HepG2 (cell line): ENCODE data around the gene CLEC18C. TPM values are rescaled to one million over a fixed set of nuclear protein-coding genes. Genes with fewer than 3 reads are reported as not detected.

Experiments
- ARHGAP35 ChIP-seq: sonication (generic); formaldehyde crosslinking; IDR thresholded peaks from 2 replicates; pipeline ENCODE4 v1.9.0; 2022; ENCODE audit warnings: mild to moderate bottlenecking, inconsistent platforms, moderate library complexity, missing genetic modification reagents, borderline replicate concordance
- ARID4A ChIP-seq: sonication (generic); formaldehyde crosslinking; IDR thresholded peaks from 2 replicates; pipeline ENCODE4 v1.5.0; 2020; ENCODE audit warnings: mild to moderate bottlenecking, missing genetic modification reagents, borderline replicate concordance
- BRD4 ChIP-seq: sonication (generic); formaldehyde crosslinking; IDR thresholded peaks from 2 replicates; pipeline ENCODE4 v1.4.0; 2020; ENCODE audit warnings: missing genetic modification reagents
- BRF2 ChIP-seq: sonication (generic); formaldehyde crosslinking; IDR thresholded peaks from 2 replicates; pipeline ENCODE4 v1.8.1; 2022; ENCODE audit warnings: mild to moderate bottlenecking, missing genetic modification reagents
- CSRNP1 ChIP-seq: sonication (generic); formaldehyde crosslinking; IDR thresholded peaks from 2 replicates; pipeline ENCODE4 v1.8.1; 2023; ENCODE audit warnings: mild to moderate bottlenecking, missing genetic modification reagents
- E2F2 ChIP-seq: sonication (generic); formaldehyde crosslinking; IDR thresholded peaks from 2 replicates; pipeline ENCODE4 v1.4.0; 2020; ENCODE audit warnings: missing genetic modification reagents, borderline replicate concordance
- IRF9 ChIP-seq: sonication (generic); formaldehyde crosslinking; IDR thresholded peaks from 2 replicates; pipeline ENCODE4 v1.8.0; 2022; ENCODE audit warnings: missing genetic modification reagents, mild to moderate bottlenecking, borderline replicate concordance
- KDM1A ChIP-seq: IDR thresholded peaks from 2 replicates; pipeline ENCODE4 v1.6.1; 2016; ENCODE audit warnings: missing compliant biosample characterization
- NFKBIZ ChIP-seq: IDR thresholded peaks from 2 replicates; pipeline ENCODE4 v1.6.1; 2018; ENCODE audit warnings: missing genetic modification reagents, missing compliant biosample characterization
- PCBP2 ChIP-seq: fragments of 200-400 bp; formaldehyde crosslinking; optimal IDR thresholded peaks from 2 replicates; pipeline ENCODE3; 2018; ENCODE audit warnings: low read length, low read depth; ENCODE audit not compliant: poor library complexity, severe bottlenecking
- PHB2 ChIP-seq: fragments of 450-650 bp; IDR thresholded peaks from 2 replicates; pipeline ENCODE4 v1.6.1; 2018; ENCODE audit not compliant: partially characterized antibody
- RBFOX2 ChIP-seq: fragments of 200-400 bp; formaldehyde crosslinking; IDR thresholded peaks from 2 replicates; pipeline ENCODE4 v1.6.1; 2017; ENCODE audit warnings: low read depth, mild to moderate bottlenecking, low read length
- SSRP1 ChIP-seq: IDR thresholded peaks from 2 replicates; pipeline ENCODE4 v1.6.1; 2016; ENCODE audit warnings: control low read depth
- ZNF282 ChIP-seq: fragments of 450-650 bp; IDR thresholded peaks from 2 replicates; pipeline ENCODE4 v1.6.1; 2018; ENCODE audit not compliant: partially characterized antibody
- ZNF367 ChIP-seq: sonication (generic); formaldehyde crosslinking; IDR thresholded peaks from 2 replicates; pipeline ENCODE4 v1.4.0; 2020; ENCODE audit warnings: missing genetic modification reagents, borderline replicate concordance
- ZNF678 ChIP-seq: sonication (generic); formaldehyde crosslinking; IDR thresholded peaks from 2 replicates; pipeline ENCODE4 v1.4.0; 2020; ENCODE audit warnings: mild to moderate bottlenecking, missing genetic modification reagents
- ZNF780A ChIP-seq: sonication (generic); formaldehyde crosslinking; IDR thresholded peaks from 2 replicates; pipeline ENCODE4 v1.8.0; 2022; ENCODE audit warnings: mild to moderate bottlenecking, missing genetic modification reagents, moderate library complexity
- ZNF83 ChIP-seq: sonication (generic); formaldehyde crosslinking; IDR thresholded peaks from 2 replicates; pipeline ENCODE4 v1.4.0; 2020; ENCODE audit warnings: missing genetic modification reagents, mild to moderate bottlenecking, borderline replicate concordance
- polyA plus RNA-seq, 8 experiments: library from polyadenylated mRNA; depleted of rRNA in 3 of 8; stranded (reverse) in 7 of 8; unstranded in 1 of 8; fragments of >200 nt; fragmentation: Illumina TruSeq in 4 of 8; extraction: Trizol in 4 of 8; gene quantifications; 2 replicates each; pipeline versions ENCODE4 v1.2.1 to v1.2.3, GENCODE V29; 2011 to 2016; ENCODE audit warnings: low read depth in 4 of 8, missing spikeins in 1 of 8, mixed read lengths in 1 of 8; ENCODE audit not compliant: insufficient read depth in 1 of 8
- total RNA-seq, 5 experiments: library from RNA; depleted of rRNA; stranded (reverse); fragments of >200 nt; fragmentation: Illumina TruSeq; extraction: Trizol; gene quantifications; 2 replicates each; pipeline ENCODE4 v1.2.3, GENCODE V29; 2016; ENCODE audit warnings: low read depth in 1 of 5

Gene CLEC18C
- total and polyA plus RNA-seq, 2 of the 13 experiments (the other 11 are each of a cell fraction or from before 2014, with no cell fraction given) = 0.15 to 0.29 TPM

GRCh38 chr16:70157477-70158260 lies 15.9 kb upstream of the CLEC18C start (continued):
- TF ChIP-seq BRD4 = peak; percentile 21; the same call in 1 of the 2 replicates
- peak; percentile 66; the same call in 1 of the 2 replicates for TF ChIP-seq ZNF83
- TF ChIP-seq NFKBIZ (CRISPR knock-in tag) = peak; percentile 59; the same call in 1 of the 2 replicates
- no peak for TF ChIP-seq ZNF282
- TF ChIP-seq IRF9 (CRISPR knock-in tag) = no peak; the same call in 1 of the 2 replicates
- 0 out of 2 replicates have a peak, but pooled peaks have one; percentile 4 for TF ChIP-seq KDM1A (CRISPR knock-in tag)
- TF ChIP-seq CSRNP1 (CRISPR knock-in tag) = peak; percentile 77; the same call in 1 of the 2 replicates
- no peak for TF ChIP-seq ZNF780A
- TF ChIP-seq SSRP1 = no peak; the same call in 1 of the 2 replicates
- TF ChIP-seq ZNF678 (CRISPR knock-in tag) = no peak
- TF ChIP-seq ZNF367 (CRISPR knock-in tag) = no peak
- TF ChIP-seq RBFOX2 = peak; percentile 74
- no peak; the same call in 1 of the 2 replicates for TF ChIP-seq ARHGAP35 (CRISPR knock-in tag)
- TF ChIP-seq ARID4A = no peak; the same call in none of the 2 replicates
- no peak for TF ChIP-seq PHB2
- TF ChIP-seq PCBP2 = no peak
- no peak for TF ChIP-seq E2F2 (CRISPR knock-in tag)
- TF ChIP-seq BRF2 (CRISPR knock-in tag) = no peak
